NCI-H2171 (cell line): Measurements from ENCODE around the gene OR56A4.

Experiments used
- DNase-seq: peaks from one replicate; lab custom pipeline; 2025; lab: John Stamatoyannopoulos, UW

Gene OR56A4, protein sequence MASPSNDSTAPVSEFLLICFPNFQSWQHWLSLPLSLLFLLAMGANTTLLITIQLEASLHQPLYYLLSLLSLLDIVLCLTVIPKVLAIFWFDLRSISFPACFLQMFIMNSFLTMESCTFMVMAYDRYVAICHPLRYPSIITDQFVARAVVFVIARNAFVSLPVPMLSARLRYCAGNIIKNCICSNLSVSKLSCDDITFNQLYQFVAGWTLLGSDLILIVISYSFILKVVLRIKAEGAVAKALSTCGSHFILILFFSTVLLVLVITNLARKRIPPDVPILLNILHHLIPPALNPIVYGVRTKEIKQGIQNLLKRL

DNA sequence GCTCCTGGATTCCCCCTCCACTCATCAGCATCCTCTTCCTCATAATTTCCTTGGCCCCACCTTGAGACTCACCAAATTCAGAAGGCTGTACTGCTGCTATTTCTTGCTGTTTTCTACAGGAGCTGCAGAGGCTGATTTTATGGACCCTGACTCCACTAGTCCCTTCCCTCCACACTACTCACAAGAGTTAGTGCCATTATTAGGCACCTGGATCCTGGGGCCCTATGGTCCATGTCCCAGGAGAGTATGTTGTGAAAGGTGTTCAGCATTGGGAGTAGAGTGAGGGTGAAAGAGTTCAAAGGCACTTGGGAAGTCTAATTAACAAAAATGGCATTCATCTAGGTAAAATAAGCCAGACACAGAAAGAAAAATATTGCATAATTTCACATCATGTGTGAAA, at the start of gene OR56A4:
TSS of gene OR56A4 (minus strand) at position 101 of the 400 bp plus-strand sequence. CDS start 3,954 bp downstream, outside the sequence.
- DNase-seq, result no peak

DNA sequence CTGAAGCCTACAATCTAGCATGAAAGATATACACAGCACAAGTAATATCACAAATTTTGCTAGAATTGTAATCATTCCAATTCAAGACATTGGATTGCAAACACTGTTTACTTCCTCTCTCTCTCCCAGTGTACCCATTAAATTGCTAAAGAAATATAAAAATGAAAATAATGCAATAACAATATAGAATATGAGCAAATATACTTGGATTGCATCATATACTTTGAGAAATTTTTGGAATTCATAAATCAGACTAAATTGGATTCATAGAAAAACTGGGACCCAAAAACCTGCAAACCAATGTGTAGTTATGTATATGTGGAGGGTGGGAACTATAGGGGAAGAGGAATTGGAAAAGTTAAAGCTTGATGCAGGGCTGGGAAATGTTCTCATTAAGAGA, 48.8 kb upstream of the OR56A4 start:
- no peak for DNase-seq

DNA sequence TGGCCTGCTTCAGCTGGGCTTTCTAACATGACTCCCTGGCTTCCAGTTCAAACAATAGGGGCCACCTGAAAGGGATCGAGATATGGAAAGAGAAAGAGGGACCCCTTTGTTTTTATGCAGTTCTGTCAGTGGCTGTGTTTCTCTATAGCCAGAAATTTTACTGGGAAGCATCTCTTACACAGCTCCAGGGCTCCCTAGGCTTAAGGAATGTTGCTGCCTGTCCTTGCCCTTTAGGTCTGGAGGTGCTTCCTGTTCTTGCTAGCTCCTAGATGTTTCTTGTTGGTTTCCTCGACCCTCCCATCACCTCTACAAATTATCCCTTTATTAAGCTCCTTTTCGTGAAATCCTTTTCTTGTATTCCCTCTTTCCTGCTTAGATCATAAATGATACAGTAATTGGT, 45.6 kb upstream of the OR56A4 start:
- no peak for DNase-seq

DNA sequence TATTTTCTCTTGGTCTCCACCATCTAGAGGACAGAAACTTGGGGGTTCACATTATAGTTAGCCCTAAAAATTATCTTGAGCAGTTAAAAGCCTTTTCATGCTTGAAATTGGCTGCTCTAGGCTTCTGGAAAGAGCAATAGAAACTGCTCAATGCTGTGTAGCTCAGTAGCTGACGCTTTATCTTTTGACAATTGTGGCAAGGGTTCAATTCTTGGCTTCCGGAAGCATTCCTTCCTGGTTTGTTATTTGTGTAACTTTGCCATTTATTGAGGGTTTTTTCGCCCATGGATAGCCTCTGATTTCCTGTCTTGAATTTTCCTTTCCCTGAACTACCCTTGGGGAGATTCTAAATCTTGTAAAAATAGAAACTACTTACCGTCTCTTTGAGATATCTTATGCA, 34.1 kb upstream of the OR56A4 start:
- no peak for DNase-seq

GRCh38 chr11:6030708-6031405, 24.1 kb upstream of the OR56A4 start, which contains the start of gene OR56A1:
OR56A1 (minus strand) TSS chr11:6030758; CDS start chr11:6027692, 3,066 bp downstream.
- no peak for DNase-seq

DNA sequence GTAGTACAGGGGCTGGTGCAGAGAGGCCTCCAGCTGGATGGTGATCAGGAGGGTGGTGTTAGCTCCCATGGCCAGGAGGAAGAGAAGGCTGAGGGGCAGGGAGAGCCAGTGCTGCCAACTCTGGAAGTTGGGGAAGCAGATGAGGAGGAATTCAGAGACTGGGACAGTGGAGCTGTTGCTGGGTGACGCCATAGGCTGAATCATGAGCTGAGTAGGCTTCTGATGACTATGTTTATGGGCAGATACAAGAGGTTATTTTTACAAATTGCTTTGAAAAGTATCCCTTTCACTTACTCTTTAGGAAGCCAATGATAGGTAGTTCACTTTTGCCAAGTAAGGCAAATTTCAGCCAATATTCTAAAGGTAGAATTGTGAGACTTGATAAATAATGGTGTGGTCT, 20.8 kb upstream of the OR56A4 start:
- no peak for DNase-seq

DNA sequence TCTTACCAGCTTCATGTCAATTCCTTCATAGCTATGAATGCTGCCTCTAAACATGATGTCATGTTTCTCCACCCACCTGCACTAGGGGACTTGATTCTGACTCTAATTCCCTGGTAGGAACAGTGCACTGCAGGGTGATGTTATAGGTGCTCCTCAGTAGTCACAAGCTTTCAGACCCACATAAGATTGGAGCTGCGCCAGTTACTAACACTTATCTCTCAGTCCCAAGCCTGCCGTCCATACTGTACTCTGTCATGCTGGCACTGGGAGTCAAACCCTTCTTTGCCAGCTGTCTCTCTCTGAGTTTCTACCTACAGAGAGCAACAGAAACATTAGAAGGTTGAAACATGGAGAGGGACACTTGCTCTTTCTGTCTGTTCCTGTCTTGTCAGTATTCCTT, 18.3 kb upstream of the OR56A4 start:
- no peak for DNase-seq

DNA sequence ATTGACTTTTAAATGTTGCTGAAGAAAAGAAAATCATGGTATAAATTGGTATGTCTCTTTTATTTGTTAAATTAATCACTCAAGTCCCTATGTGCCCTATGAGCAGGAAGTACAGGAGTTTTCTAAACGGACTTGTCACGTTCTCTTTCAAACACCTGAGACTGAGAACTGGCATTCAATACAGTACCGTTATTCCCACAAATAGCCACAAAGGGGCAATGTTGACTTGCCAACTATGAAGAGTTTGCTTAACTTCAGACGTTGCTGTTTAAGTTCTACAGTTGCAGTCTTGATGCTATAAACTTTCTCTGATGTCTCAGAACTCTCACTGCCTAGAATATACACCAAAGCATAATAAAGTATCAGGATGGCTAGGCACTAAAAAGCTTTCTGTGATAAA, 16.2 kb upstream of the OR56A4 start:
- DNase-seq, result no peak

DNA sequence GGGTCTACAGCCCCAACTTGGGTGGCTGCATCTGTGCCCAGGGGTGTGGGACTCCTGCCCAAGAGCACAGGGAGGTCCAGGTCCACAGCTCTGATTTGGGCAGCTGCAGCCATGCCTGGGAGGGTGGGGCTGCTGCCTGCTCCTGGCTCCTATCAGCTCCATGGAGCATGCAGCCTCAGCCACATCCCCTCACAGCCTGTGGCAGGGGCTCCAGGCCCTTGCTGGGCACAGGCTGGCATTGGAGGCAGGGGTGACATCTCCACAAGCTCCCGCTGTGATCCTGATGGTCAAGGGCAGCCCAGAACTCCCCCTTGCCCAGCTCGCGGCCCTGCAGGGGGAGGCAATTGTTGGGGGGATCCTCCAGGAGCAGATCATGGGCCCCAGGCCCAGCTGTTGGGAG, 6.3 kb upstream of the OR56A4 start:
- no peak for DNase-seq

DNA sequence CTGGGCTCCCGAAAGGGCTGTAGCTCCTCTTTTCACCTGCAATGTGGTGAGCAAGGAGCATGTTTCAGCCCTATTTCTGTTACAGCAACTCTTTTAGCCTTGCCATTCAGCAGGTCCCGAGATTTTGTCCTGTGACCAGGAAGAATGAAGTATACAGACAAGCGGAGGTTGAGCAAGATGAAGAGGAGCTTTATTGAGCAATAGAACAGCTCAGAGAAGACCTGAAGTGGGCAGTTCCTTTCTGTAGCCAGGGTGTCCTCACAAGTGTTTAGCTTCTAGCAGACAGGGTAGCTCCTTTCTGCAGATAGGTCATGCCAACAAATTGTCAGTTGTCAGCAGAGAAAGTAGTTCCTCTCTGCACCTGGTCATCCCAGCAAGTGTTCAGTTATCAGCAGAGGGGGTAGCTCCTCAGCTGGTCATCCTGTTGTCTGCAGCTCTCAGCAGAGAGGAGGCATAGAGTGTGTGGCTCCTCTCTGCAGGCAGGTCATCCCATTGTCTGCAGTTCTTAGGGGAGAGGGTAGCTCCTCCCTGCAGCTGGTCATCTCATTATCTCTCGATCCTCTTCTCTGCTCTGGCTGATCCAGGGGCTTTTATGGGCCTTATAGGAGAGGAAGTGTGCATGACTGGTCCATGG, 5.4 kb upstream of the OR56A4 start:
- DNase-seq, result no peak

- DNase-seq, result no peak
These were observed 351 bp downstream of the OR56A4 start for GRCh38 chr11:6006395-6006794.

DNA sequence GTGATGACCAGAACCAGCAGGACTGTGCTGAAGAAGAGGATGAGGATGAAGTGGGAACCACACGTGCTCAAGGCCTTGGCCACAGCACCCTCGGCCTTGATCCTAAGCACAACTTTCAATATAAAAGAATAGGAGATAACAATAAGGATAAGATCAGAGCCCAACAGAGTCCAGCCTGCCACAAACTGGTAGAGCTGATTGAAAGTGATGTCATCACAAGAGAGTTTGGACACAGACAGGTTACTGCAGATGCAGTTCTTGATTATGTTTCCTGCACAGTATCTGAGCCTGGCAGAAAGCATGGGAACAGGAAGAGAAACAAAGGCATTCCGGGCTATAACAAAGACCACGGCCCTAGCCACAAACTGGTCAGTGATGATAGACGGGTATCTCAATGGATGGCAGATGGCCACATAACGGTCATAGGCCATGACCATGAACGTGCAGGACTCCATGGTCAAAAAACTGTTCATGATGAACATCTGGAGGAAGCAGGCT, 4.5 kb downstream of the OR56A4 start:
- no peak for DNase-seq

DNA sequence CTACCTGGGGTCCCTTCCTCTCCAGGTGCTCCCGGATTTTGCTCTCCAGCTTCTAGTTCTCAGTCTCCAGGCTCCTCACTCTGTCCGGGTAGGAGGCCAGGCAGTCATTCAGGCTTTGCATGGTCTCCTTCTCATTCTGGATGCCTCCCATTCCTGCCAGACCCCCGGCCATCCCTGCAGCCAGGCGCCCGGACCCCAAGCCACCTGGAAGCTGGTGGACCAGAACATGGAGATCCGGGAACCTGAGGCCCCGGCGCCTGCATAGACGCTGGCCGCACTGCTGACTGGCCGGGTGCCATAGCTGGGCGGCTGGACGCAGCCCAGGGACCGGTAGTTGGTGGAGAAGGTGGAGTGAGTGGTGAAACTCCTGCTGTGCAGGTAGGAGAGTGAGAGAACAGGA, 12.0 kb downstream of the OR56A4 start:
- no peak for DNase-seq

DNA sequence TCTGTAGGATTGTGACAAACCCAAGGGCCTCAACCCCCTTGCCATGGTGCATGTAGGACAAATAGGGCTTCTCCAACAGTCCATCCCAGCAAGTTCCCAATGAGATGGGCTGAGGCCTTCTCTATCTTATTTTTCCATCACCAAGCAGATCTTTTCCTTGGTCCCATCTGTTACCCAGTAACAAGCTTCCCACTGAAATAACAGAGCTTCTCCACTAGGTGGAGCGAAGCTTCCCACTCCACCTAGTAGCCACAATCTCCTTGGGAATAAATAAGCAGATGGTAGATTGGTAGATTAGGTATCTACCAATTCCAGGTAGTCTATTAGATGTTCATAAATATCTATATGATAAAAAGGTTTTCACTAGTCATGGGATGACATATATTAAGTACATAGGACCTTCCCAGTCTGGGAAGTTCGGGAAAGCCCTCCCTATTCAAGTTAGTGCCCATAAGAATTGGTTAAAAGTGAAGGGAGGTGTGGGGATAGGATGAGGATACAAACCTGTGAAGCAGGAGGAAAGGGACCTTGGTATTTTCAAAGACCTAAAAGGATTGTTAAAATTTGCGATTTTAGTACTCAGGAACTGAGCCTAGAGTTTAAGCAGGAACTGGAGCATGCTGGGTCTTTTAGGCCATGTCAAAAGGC, 14.0 kb downstream of the OR56A4 start:
- DNase-seq, result no peak

- DNase-seq, result no peak
These were observed 14.6 kb downstream of the OR56A4 start for GRCh38 chr11:5992150-5992549.

GRCh38 chr11:5989203-5989602, 17.5 kb downstream of the OR56A4 start:
- no peak for DNase-seq

- DNase-seq, result no peak
These were observed 19.9 kb downstream of the OR56A4 start, which contains the start of gene OR52L1 for GRCh38 chr11:5986885-5987284. OR52L1 (minus strand) TSS chr11:5986985; CDS start chr11:5986930, 55 bp downstream.

DNA sequence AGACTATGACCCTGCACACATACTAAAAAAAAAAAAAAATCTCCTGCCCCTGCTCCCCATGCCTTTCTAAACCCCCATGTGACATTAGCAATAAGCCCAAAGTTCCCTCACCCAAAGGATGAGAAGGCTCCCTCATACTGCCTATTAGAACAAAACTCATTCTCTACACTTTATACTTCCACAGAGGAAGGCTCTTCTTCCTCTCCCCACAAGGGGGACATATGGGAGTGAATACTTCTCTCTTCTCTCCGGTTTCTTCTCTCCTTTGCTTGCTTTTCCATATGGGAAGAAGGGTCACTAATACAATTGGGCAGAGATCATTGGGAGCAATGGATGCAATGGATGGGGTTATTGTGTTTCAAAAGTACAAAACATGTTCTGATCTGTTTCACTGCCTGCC, 23.3 kb downstream of the OR56A4 start:
- no peak for DNase-seq

GRCh38 chr11:5973530-5973929, 33.2 kb downstream of the OR56A4 start:
- no peak for DNase-seq

DNA sequence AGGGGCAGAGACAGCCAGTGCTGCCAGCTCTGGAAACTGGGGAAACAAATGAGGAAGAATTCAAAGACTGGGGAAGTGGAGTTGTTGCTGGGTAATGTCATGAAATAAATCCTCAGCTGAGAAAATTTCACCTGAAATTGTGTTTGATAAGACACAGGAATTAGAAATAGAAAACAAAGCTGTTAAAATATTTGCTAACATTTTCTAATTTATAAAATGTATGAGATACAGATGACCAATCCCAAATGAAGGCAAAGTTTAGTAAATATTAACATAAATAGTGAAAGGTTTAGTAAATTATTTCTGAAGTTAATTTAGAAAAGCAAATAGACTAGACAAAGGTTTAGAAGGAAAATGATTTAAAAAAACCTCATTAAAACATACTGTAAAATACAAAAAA, 38.4 kb downstream of the OR56A4 start, which contains the start of gene OR56A5:
TSS of gene OR56A5 (minus strand) at position 101 of the 400 bp plus-strand sequence. CDS start at position 101, 0 bp downstream.
- DNase-seq, result no peak

- DNase-seq, result no peak
These were observed 39.0 kb downstream of the OR56A4 start for GRCh38 chr11:5967708-5968107.

DNA sequence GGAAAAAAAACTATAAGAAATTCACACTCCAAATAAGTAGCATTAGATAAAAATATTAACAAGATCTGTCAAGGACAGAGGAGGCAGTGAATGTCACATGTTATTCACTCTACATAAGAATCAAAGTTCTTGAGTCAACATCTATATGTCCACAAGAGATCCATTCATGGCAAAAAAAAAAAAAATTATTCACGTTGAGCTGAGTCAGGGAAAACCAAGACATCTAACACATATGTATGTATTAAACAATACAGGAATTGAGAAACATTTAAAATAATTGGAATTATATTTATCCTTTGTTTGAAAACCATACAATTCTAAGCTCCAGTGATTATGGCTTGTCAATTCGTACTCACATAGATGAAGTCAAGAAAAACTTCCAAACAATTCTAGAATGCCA, 39.8 kb downstream of the OR56A4 start:
- DNase-seq, result no peak
